Liver (tissue), 3 donors: ENCODE measurements around the gene NLRP12.

ENCODE experiments used
- ATF3 ChIP-seq: IDR thresholded peaks from 2 replicates; pipeline ENCODE4 v1.6.1; 2016; ENCODE audit warnings: antibody characterized with exemption
- CTCF ChIP-seq: fragments of 150-350 bp; IDR thresholded peaks from 2 replicates; pipeline ENCODE4 v1.5.1; 2017; ENCODE audit warnings: improper control_type of control experiment, low read depth, low read length; ENCODE audit not compliant: missing input control
- GABPA ChIP-seq, 2 donors: IDR thresholded peaks in 1 of 2; conservative IDR thresholded peaks in 1 of 2; 2 replicates each; pipeline ENCODE4 v1.6.1; 2016; ENCODE audit warnings: antibody characterized with exemption in 2 of 2, mild to moderate bottlenecking in 1 of 2, moderate library complexity in 1 of 2
- HNF4G ChIP-seq: IDR thresholded peaks from 2 replicates; pipeline ENCODE4 v1.6.1; 2016; ENCODE audit warnings: antibody characterized with exemption
- RAD21 ChIP-seq, 2 donors: IDR thresholded peaks; 2 replicates each; pipeline ENCODE4 v1.6.1; 2016; ENCODE audit warnings: antibody characterized with exemption in 2 of 2, mild to moderate bottlenecking in 2 of 2
- RXRA ChIP-seq, 2 donors: IDR thresholded peaks; 2 replicates each; pipeline ENCODE4 v1.6.1; 2017 to 2018; ENCODE audit warnings: antibody characterized with exemption in 2 of 2, mild to moderate bottlenecking in 1 of 2
- SP1 ChIP-seq: IDR thresholded peaks from 2 replicates; pipeline ENCODE4 v1.6.1; 2018; ENCODE audit warnings: antibody characterized with exemption, mild to moderate bottlenecking
- TAF1 ChIP-seq: conservative IDR thresholded peaks from 2 replicates; pipeline ENCODE4 v1.6.1; 2016; ENCODE audit warnings: antibody characterized with exemption, mild to moderate bottlenecking
- YY1 ChIP-seq: IDR thresholded peaks from 2 replicates; pipeline ENCODE4 v1.6.1; 2016; ENCODE audit warnings: antibody characterized with exemption, mild to moderate bottlenecking
- ZBTB33 ChIP-seq: IDR thresholded peaks from 2 replicates; pipeline ENCODE4 v1.6.1; 2016; ENCODE audit warnings: antibody characterized with exemption
- TF ChIP-seq, protein P1 (sequence below): IDR thresholded peaks from 2 replicates; pipeline ENCODE4 v1.6.1; 2016; ENCODE audit warnings: antibody characterized with exemption, mild to moderate bottlenecking
- TF ChIP-seq, protein P2 (sequence below): IDR thresholded peaks from 2 replicates; pipeline ENCODE4 v1.6.1; 2016; ENCODE audit warnings: antibody characterized with exemption
- donor health status: healthy.
- donor health status: healthy.

GRCh38 chr19:53792721-53793433 is 31.2 kb downstream of the NLRP12 start:
- peak; percentile 99 for TF ChIP-seq CTCF
- TF ChIP-seq ZBTB33, result no peak
- TF ChIP-seq, protein P1, sequence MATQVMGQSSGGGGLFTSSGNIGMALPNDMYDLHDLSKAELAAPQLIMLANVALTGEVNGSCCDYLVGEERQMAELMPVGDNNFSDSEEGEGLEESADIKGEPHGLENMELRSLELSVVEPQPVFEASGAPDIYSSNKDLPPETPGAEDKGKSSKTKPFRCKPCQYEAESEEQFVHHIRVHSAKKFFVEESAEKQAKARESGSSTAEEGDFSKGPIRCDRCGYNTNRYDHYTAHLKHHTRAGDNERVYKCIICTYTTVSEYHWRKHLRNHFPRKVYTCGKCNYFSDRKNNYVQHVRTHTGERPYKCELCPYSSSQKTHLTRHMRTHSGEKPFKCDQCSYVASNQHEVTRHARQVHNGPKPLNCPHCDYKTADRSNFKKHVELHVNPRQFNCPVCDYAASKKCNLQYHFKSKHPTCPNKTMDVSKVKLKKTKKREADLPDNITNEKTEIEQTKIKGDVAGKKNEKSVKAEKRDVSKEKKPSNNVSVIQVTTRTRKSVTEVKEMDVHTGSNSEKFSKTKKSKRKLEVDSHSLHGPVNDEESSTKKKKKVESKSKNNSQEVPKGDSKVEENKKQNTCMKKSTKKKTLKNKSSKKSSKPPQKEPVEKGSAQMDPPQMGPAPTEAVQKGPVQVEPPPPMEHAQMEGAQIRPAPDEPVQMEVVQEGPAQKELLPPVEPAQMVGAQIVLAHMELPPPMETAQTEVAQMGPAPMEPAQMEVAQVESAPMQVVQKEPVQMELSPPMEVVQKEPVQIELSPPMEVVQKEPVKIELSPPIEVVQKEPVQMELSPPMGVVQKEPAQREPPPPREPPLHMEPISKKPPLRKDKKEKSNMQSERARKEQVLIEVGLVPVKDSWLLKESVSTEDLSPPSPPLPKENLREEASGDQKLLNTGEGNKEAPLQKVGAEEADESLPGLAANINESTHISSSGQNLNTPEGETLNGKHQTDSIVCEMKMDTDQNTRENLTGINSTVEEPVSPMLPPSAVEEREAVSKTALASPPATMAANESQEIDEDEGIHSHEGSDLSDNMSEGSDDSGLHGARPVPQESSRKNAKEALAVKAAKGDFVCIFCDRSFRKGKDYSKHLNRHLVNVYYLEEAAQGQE, result no peak
- TF ChIP-seq ATF3, result peak; percentile 93
- TF ChIP-seq SP1, result no peak
- no peak for TF ChIP-seq RXRA (IDR thresholded peaks at IDR 0.05)
- TF ChIP-seq YY1, result no peak
- peak; percentile 92 to 97 for TF ChIP-seq RAD21 (IDR thresholded peaks at IDR 0.05)
- TF ChIP-seq GABPA (IDR thresholded peaks at IDR 0.05 in 1 of 2, conservative IDR thresholded peaks at IDR 0.05 in 1 of 2), result no peak
- TF ChIP-seq, protein P2, sequence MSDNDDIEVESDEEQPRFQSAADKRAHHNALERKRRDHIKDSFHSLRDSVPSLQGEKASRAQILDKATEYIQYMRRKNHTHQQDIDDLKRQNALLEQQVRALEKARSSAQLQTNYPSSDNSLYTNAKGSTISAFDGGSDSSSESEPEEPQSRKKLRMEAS, result no peak
- TF ChIP-seq HNF4G, result no peak
- no peak for TF ChIP-seq TAF1
